Stomach (tissue), 9 donors: ENCODE data around the gene SIAH2. TPM values are rescaled to one million over a fixed set of nuclear protein-coding genes. Genes with fewer than 3 reads are reported as not detected.

Source experiments
- DNase-seq, 2 donors: peaks; one replicate each; pipeline versions ENCODE4 v3.0.0 to v3.0.0-alpha.2; 2013 to 2019
- H3K27ac ChIP-seq, 5 donors: fragments of 200-600 bp in 4 of 5; sonication (generic) in 4 of 5; one replicate each; pipeline ENCODE4 v1.5.1; 2013 to 2019; ENCODE audit warnings: mild to moderate bottlenecking in 1 of 5, moderate library complexity in 1 of 5
- H3K27me3 ChIP-seq, 3 donors: fragments of 200-600 bp; sonication (generic); one replicate each; pipeline ENCODE4 v1.5.1; 2017 to 2019; ENCODE audit warnings: mixed run types in 1 of 3
- H3K36me3 ChIP-seq, 4 donors: fragments of 200-600 bp; sonication (generic); 1 replicate in 3 of 4; 2 replicates in 1 of 4; pipeline ENCODE4 v1.5.1; 2016 to 2019
- H3K4me1 ChIP-seq, 4 donors: fragments of 200-600 bp; sonication (generic); one replicate each; pipeline ENCODE4 v1.5.1; 2016 to 2019
- H3K4me3 ChIP-seq, 4 donors: fragments of 200-600 bp; sonication (generic) in 3 of 4; one replicate each; pipeline ENCODE4 v1.5.1; 2016 to 2019; ENCODE audit warnings: mild to moderate bottlenecking in 1 of 4
- H3K9me3 ChIP-seq, 4 donors: fragments of 200-600 bp; sonication (generic); one replicate each; pipeline ENCODE4 v1.5.1; 2016 to 2019
- EP300 ChIP-seq: sonication (generic); formaldehyde crosslinking; IDR thresholded peaks from one replicate; pipeline ENCODE4 v1.6.1; 2017; ENCODE audit warnings: antibody characterized with exemption
- POLR2A ChIP-seq, 4 donors: fragments of 450-650 bp; IDR thresholded peaks; one replicate each; pipeline ENCODE4 v1.6.1; 2016; ENCODE audit warnings: antibody characterized with exemption in 4 of 4, control low read depth in 2 of 4, mild to moderate bottlenecking in 1 of 4, moderate library complexity in 1 of 4
- POLR2AphosphoS5 ChIP-seq, 3 donors: sonication (generic); formaldehyde crosslinking; IDR thresholded peaks; one replicate each; pipeline ENCODE4 v1.6.1; 2016; ENCODE audit warnings: antibody characterized with exemption in 3 of 3
- WGBS, 5 donors: extraction: QIAGEN DNeasy Blood & Tissue Kit in 3 of 5; methylation state at CpG; one replicate each; pipeline versions ENCODE4 v1.1.5 to v1.1.7; 2013 to 2018; 5-methylcytosine and 5-hydroxymethylcytosine counted together
- intact Hi-C: fragments of 100-400 bp; cut with DNase I; formaldehyde crosslinking; loops from one replicate; pipeline ENCODE4 v1.15.1; 2023; ENCODE audit warnings: low total_unique reads
- polyA plus RNA-seq, 3 donors: library from polyadenylated mRNA; stranded (reverse); fragments of 200-250 nt; gene quantifications; one replicate each; pipeline ENCODE4 v1.2.3, GENCODE V29; 2013
- total RNA-seq, 5 donors: library from RNA; depleted of rRNA; stranded (reverse); fragments of >200 nt; gene quantifications; one replicate each; pipeline versions ENCODE4 v1.1.0 to v1.2.3, GENCODE V29; 2014 to 2016
- TF ChIP-seq, protein P1 (sequence below), 7 experiments: fragments of 450-650 bp in 4 of 7; fragments of 200-600 bp in 3 of 7; sonication (generic) in 3 of 7; IDR thresholded peaks; one replicate each; pipeline ENCODE4 v1.5.1; 2016 to 2019; ENCODE audit warnings: antibody characterized with exemption in 7 of 7, control low read depth in 2 of 7, mild to moderate bottlenecking in 1 of 7
- donor health status: healthy with polysubstance abuse.
- donor health status: Bipolar disorder and iron deficiency.
- donor health status: healthy.

SIAH2 gene
- total and polyA plus RNA-seq, 8 donors = 13.8 to 36.6 (median 17.9) TPM

DNA sequence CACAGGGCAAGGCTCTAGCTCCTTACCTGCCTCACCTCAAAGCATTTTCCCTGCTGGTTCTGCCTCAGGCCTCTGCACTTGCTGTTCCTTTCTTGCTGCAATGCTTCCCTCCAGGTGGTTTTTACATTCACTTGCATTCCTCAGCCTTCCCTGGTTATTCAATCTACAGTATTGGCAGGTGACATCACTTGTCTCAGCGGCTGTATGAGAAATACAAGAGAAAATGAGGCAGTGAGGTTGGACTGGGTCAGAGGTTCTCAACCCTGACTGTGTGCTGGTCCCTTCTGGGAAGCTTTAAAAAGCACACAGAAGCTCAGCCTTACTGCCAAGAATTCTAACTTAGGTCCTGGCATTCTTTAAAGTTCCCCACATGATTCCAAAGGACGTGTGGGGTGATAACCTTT, 26.7 kb downstream of the SIAH2 start:
- peaks cover 3 to 10% (median 7%) of the 10 kb centered on the region in 4 donors for H3K36me3 ChIP-seq
- no peak for DNase-seq
- WGBS, 5 donors = 28 to 48% (median 36%) methylated on average over 2 of the region's 2 CpGs
- H3K9me3 ChIP-seq = no peaks in the 10 kb centered on the region
- no peaks in the 10 kb centered on the region for H3K27me3 ChIP-seq
- no peak overlapping the region for H3K27ac ChIP-seq
- TF ChIP-seq, protein P1, sequence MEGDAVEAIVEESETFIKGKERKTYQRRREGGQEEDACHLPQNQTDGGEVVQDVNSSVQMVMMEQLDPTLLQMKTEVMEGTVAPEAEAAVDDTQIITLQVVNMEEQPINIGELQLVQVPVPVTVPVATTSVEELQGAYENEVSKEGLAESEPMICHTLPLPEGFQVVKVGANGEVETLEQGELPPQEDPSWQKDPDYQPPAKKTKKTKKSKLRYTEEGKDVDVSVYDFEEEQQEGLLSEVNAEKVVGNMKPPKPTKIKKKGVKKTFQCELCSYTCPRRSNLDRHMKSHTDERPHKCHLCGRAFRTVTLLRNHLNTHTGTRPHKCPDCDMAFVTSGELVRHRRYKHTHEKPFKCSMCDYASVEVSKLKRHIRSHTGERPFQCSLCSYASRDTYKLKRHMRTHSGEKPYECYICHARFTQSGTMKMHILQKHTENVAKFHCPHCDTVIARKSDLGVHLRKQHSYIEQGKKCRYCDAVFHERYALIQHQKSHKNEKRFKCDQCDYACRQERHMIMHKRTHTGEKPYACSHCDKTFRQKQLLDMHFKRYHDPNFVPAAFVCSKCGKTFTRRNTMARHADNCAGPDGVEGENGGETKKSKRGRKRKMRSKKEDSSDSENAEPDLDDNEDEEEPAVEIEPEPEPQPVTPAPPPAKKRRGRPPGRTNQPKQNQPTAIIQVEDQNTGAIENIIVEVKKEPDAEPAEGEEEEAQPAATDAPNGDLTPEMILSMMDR (IDR thresholded peaks at IDR 0.05) = no peak
- TF ChIP-seq POLR2AphosphoS5 (IDR thresholded peaks at IDR 0.05) = no peak
- TF ChIP-seq POLR2A (IDR thresholded peaks at IDR 0.05) = no peak
- TF ChIP-seq EP300 = no peak
- intact Hi-C loops = no loop called here
- peaks cover 0 to 34% (median 13%) of the 10 kb centered on the region in 4 donors for H3K4me1 ChIP-seq
- H3K4me3 ChIP-seq = no peak overlapping the region

DNA sequence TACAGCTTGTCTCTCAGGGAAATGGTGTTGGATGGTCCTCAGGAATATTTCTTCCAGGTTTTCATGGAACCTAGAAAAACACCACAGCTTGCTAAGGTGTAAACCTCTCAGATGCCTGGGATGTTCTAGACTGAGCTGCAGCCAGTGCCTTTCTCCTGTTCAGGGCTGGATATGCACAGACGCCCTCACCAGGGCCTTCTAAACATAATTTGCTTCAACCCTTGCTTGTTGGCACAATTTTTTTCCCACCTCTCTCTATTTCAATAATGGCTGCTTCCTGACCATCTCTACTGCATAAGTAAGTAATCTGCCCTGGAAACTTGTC, 28.2 kb downstream of the SIAH2 start:
- H3K27me3 ChIP-seq = no peaks in the 10 kb centered on the region
- no peak for DNase-seq
- H3K36me3 ChIP-seq = no peaks in the 10 kb centered on the region
- TF ChIP-seq, protein P1 (IDR thresholded peaks at IDR 0.05) = no peak
- TF ChIP-seq EP300 = no peak
- no peak for TF ChIP-seq POLR2AphosphoS5 (IDR thresholded peaks at IDR 0.05)
- TF ChIP-seq POLR2A (IDR thresholded peaks at IDR 0.05) = no peak
- WGBS, 5 donors = 53 to 71% (median 67%) methylated on average over 1 of the region's 1 CpG
- intact Hi-C loops = no loop called here
- no peak overlapping the region for H3K4me3 ChIP-seq
- no peaks in the 10 kb centered on the region for H3K9me3 ChIP-seq
- H3K4me1 ChIP-seq = peaks cover 0 to 23% (median 8%) of the 10 kb centered on the region in 4 donors
- no peak overlapping the region for H3K27ac ChIP-seq

DNA sequence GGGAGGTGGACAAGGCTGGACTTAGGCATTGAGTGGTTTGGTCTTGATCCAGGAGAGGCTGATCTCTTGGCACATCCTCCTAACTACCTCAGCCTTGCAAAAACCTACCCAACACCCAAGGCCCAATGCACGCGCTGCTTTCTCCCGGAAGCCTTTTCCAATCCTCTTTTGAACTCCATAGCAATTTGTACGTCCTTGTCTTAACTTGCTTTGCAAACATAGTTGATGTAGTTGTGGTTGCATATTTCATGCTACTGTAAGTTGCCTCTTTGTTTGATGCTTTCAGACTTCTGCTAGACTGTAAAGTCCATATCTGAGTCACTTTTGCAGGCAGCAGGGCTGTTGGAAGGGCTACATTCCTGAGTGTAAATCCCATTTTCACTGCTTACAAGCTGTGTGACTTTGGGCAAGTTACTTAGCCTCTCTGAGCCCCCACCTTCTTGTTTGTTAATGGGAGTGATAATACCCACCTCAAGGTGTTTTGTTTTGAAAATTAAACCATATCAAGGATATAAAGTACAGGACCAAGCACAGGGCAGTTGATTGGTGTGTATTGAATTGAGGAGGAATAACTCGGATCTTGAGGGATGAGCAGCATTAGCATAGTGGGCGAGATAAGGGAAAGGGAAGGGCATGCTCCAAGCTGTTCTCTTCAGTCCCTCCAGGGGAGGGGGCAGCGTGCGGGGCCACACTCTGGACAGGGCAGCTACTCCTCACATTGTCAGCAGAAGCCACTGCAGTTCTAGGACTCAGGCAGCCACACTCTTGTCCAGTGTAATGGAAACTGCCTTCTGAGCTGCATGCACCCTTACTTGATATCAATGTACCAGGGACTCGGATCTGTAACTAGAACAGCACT, 28.8 kb downstream of the SIAH2 start:
- Histone ChIP-seq H3K27me3 (no peaks in the 10 kb centered on the region), H3K9me3 (no peaks in the 10 kb centered on the region), H3K36me3 (no peaks in the 10 kb centered on the region), H3K27ac (no peak overlapping the region), H3K4me3 (no peak overlapping the region), H3K4me1 (peaks cover 0 to 19% (median 9%) of the 10 kb centered on the region in 4 donors)
- WGBS, 5 donors = 70 to 90% (median 83%) methylated on average over 9 of the region's 9 CpGs
- no peak for DNase-seq
- intact Hi-C loops = no loop called here
- TF ChIP-seq, protein P1 (IDR thresholded peaks at IDR 0.05) = no peak
- TF ChIP-seq POLR2A (IDR thresholded peaks at IDR 0.05) (no peak), EP300 (no peak), POLR2AphosphoS5 (IDR thresholded peaks at IDR 0.05) (no peak)

DNA sequence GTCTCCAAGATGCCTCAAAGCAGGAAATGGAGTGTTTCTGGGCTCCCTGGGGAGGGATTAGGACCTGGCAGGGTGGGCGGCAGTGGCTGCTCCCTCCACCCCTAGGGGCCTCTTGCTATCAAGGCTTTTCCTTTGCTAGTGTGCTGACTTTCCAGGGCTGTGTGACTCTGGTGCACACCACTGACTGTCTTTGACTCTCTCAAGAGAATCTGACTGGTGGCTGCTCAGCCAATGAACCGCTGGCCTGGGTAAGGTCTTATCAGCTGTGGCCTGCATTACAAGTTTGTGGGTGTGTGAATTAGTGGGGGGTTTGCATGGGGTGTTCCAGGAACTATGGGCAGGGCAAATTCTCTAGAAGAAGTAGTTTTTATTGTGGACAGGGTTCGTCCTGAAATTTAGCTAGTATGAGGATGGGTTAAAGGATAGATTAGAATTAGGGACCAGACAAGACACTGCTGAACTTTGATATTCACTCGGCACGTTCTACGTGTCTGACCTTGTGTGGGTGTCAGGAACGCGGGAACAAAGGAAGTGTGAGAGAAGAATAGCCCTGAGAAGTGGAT, 29.5 kb downstream of the SIAH2 start:
- no peaks in the 10 kb centered on the region for H3K36me3 ChIP-seq
- H3K27me3 ChIP-seq = no peaks in the 10 kb centered on the region
- H3K9me3 ChIP-seq = no peaks in the 10 kb centered on the region
- DNase-seq = peak in 1 of 2 donors; percentile 69
- H3K27ac ChIP-seq = no peak overlapping the region
- 49 to 69% (median 57%) methylated on average over 8 of the region's 8 CpGs for WGBS, 5 donors
- TF ChIP-seq, protein P1 (IDR thresholded peaks at IDR 0.05) = no peak
- TF ChIP-seq POLR2AphosphoS5 (IDR thresholded peaks at IDR 0.05) = no peak
- TF ChIP-seq EP300 = no peak
- TF ChIP-seq POLR2A (IDR thresholded peaks at IDR 0.05) = no peak
- intact Hi-C loops = no loop called here
- H3K4me3 ChIP-seq = no peak overlapping the region
- peaks cover 0 to 22% (median 8%) of the 10 kb centered on the region in 4 donors for H3K4me1 ChIP-seq
